DMS 273 (cell line): ENCODE data around the gene NOL4L.

Source experiments
- DNase-seq: peaks from one replicate; lab custom pipeline; 2025; ENCODE audit not compliant: unreplicated experiment; lab: John Stamatoyannopoulos, UW

Gene NOL4L

GRCh38 chr20:32527447-32528055, 57.6 kb downstream of the NOL4L start:
- DNase-seq = peak; percentile 76

- DNase-seq = peak; percentile 51
Observed at GRCh38 chr20:32527052-32527446, 58.1 kb downstream of the NOL4L start.

GRCh38 chr20:32526541-32526940, 58.6 kb downstream of the NOL4L start:
- DNase-seq = no peak

- no peak for DNase-seq
Observed at GRCh38 chr20:32526125-32526524, 59.0 kb downstream of the NOL4L start.

GRCh38 chr20:32524829-32525501, 60.2 kb downstream of the NOL4L start:
- DNase-seq = peak; percentile 90

GRCh38 chr20:32523613-32524213, 61.4 kb downstream of the NOL4L start:
- DNase-seq = no peak

GRCh38 chr20:32522776-32523612, 62.1 kb downstream of the NOL4L start:
- peak; percentile 46 for DNase-seq

- peak; percentile 76 for DNase-seq
Observed at GRCh38 chr20:32522526-32522775, 62.7 kb downstream of the NOL4L start.

- peak; percentile 87 for DNase-seq
Observed at GRCh38 chr20:32521780-32522525, 63.2 kb downstream of the NOL4L start.

GRCh38 chr20:32520927-32521203, 64.3 kb downstream of the NOL4L start:
- DNase-seq = no peak

- DNase-seq = no peak
Observed at GRCh38 chr20:32519381-32519730, 65.8 kb downstream of the NOL4L start.

- peak; percentile 19 for DNase-seq
Observed at GRCh38 chr20:32518593-32519380, 66.3 kb downstream of the NOL4L start.

- DNase-seq = no peak
Observed at GRCh38 chr20:32517914-32518592, 67.1 kb downstream of the NOL4L start.

- DNase-seq = no peak
Observed at GRCh38 chr20:32517518-32517873, 67.6 kb downstream of the NOL4L start.

- no peak for DNase-seq
Observed at GRCh38 chr20:32516583-32517517, 68.3 kb downstream of the NOL4L start.

- DNase-seq = no peak
Observed at GRCh38 chr20:32515631-32516101, 69.5 kb downstream of the NOL4L start.

- DNase-seq = no peak
Observed at GRCh38 chr20:32514760-32515159, 70.4 kb downstream of the NOL4L start.

GRCh38 chr20:32513031-32513866, 71.9 kb downstream of the NOL4L start:
- no peak for DNase-seq
